ENCODE measurements around the gene PLD1.
"Not testable (repeated sequence)": the region's sequence is repeated elsewhere in the genome, so short reads cannot be mapped to it uniquely, and the experiment has no call there.

The PLD1 gene

GRCh38 chr3:171644681-171645080 is 165.6 kb downstream of the PLD1 start:
- H3K4me3 ChIP-seq (ENCODE audit: low read length): no peak overlapping the region
- TF ChIP-seq ZNF274 (IDR thresholded peaks at IDR 0.05; ENCODE audit: low read depth, low read length): no peak

GRCh38 chr3:171643681-171644080 is 166.6 kb downstream of the PLD1 start:
- TF ChIP-seq ZNF274 (IDR thresholded peaks at IDR 0.05; ENCODE audit: low read depth, low read length): no peak
- H3K4me3 ChIP-seq (ENCODE audit: low read length): no peak overlapping the region

- H3K4me3 ChIP-seq (ENCODE audit: low read length): no peak overlapping the region
- TF ChIP-seq ZNF274 (IDR thresholded peaks at IDR 0.05; ENCODE audit: low read depth, low read length): no peak
Measured at GRCh38 chr3:171643033-171643432, 167.2 kb downstream of the PLD1 start.

- H3K4me3 ChIP-seq (ENCODE audit: low read length): no peak overlapping the region
- no peak for TF ChIP-seq ZNF274 (IDR thresholded peaks at IDR 0.05; ENCODE audit: low read depth, low read length)
Measured at GRCh38 chr3:171640520-171641412, 169.5 kb downstream of the PLD1 start.

GRCh38 chr3:171636666-171637065 is 173.6 kb downstream of the PLD1 start:
- no peak for TF ChIP-seq ZNF274 (IDR thresholded peaks at IDR 0.05; ENCODE audit: low read depth, low read length)
- H3K4me3 ChIP-seq (ENCODE audit: low read length): no peak overlapping the region

GRCh38 chr3:171632766-171633165 is 177.5 kb downstream of the PLD1 start:
- H3K4me3 ChIP-seq (ENCODE audit: low read length): no peak overlapping the region
- TF ChIP-seq ZNF274 (IDR thresholded peaks at IDR 0.05; ENCODE audit: low read depth, low read length): no peak

- not testable (repeated sequence) for H3K4me3 ChIP-seq (ENCODE audit: low read length)
Measured at GRCh38 chr3:171626799-171627198, 183.5 kb downstream of the PLD1 start.

GRCh38 chr3:171622126-171622525 is 188.2 kb downstream of the PLD1 start:
- no peak for TF ChIP-seq ZNF274 (IDR thresholded peaks at IDR 0.05; ENCODE audit: low read depth, low read length)
- no peak overlapping the region for H3K4me3 ChIP-seq (ENCODE audit: low read length)

GRCh38 chr3:171620825-171621434 is 189.4 kb downstream of the PLD1 start:
- H3K4me3 ChIP-seq (ENCODE audit: low read length): no peak overlapping the region
- TF ChIP-seq ZNF274 (IDR thresholded peaks at IDR 0.05; ENCODE audit: low read depth, low read length): no peak

GRCh38 chr3:171616798-171617197 is 193.5 kb downstream of the PLD1 start:
- TF ChIP-seq ZNF274 (IDR thresholded peaks at IDR 0.05; ENCODE audit: low read depth, low read length): no peak
- H3K4me3 ChIP-seq (ENCODE audit: low read length): no peak overlapping the region

GRCh38 chr3:171615686-171616085 is 194.6 kb downstream of the PLD1 start:
- no peak for TF ChIP-seq ZNF274 (IDR thresholded peaks at IDR 0.05; ENCODE audit: low read depth, low read length)

GRCh38 chr3:171615281-171615680 is 195.0 kb downstream of the PLD1 start:
- TF ChIP-seq ZNF274 (IDR thresholded peaks at IDR 0.05; ENCODE audit: low read depth, low read length): no peak

More at GRCh38 chr3:171615686-171616085, 194.6 kb downstream of the PLD1 start:
- H3K4me3 ChIP-seq (ENCODE audit: low read length): no peak overlapping the region

GRCh38 chr3:171614318-171614921 is 195.9 kb downstream of the PLD1 start:
- no peak overlapping the region for H3K4me3 ChIP-seq (ENCODE audit: low read length)
- no peak for TF ChIP-seq ZNF274 (IDR thresholded peaks at IDR 0.05; ENCODE audit: low read depth, low read length)

More at GRCh38 chr3:171615281-171615680, 195.0 kb downstream of the PLD1 start:
- no peak overlapping the region for H3K4me3 ChIP-seq (ENCODE audit: low read length)

- H3K4me3 ChIP-seq (ENCODE audit: low read length): no peak overlapping the region
- TF ChIP-seq ZNF274 (IDR thresholded peaks at IDR 0.05; ENCODE audit: low read depth, low read length): no peak
Measured at GRCh38 chr3:171607452-171607851, 202.8 kb downstream of the PLD1 start.
